Measurements from ENCODE around the gene CFD. TPM values are rescaled to one million over a fixed set of nuclear protein-coding genes. Genes with fewer than 3 reads are reported as not detected.

The CFD gene
- total and polyA plus RNA-seq, 4 donors, result 90.8 to 227 (median 141) TPM

- ATAC-seq (ENCODE audit: insufficient read depth, low FRiP score), result no peak
- no peak overlapping the region for H3K27ac ChIP-seq (ENCODE audit: low read depth in 1 of 2, low read length in 1 of 2)
- DNase-seq, result no peak
These were observed 40.5 kb downstream of the CFD start for GRCh38 chr19:900043-900301.

GRCh38 chr19:900302-901111 lies 41.0 kb downstream of the CFD start:
- Histone ChIP-seq H3K9ac (ENCODE audit: insufficient read depth in 1 of 2, low read length in 2 of 2) (no peak overlapping the region), H3K36me3 (ENCODE audit: control insufficient read depth in 4 of 4, insufficient read depth in 4 of 4, low read length in 4 of 4) (peaks cover 0 to 33% (median 3%) of the 10 kb centered on the region in 4 donors), H3K4me1 (ENCODE audit: control insufficient read depth in 5 of 5, insufficient read depth in 5 of 5, low read length in 5 of 5) (peaks cover 0 to 5% (median 0%) of the 10 kb centered on the region in 5 donors), H3K27me3 (ENCODE audit: control insufficient read depth in 3 of 3, insufficient read depth in 3 of 3, low read length in 2 of 3) (no peaks in the 10 kb centered on the region), H3K27ac (ENCODE audit: low read depth in 1 of 2, low read length in 1 of 2) (no peak overlapping the region), H3K4me3 (no peak overlapping the region), H3K9me3 (ENCODE audit: control insufficient read depth in 4 of 4, insufficient read depth in 3 of 4, low read length in 3 of 4) (no peaks in the 10 kb centered on the region)
- ATAC-seq (ENCODE audit: insufficient read depth, low FRiP score), result no peak
- WGBS, 2 donors, result 84 to 87% methylated on average over 30 of the region's 30 CpGs
- no peak for TF ChIP-seq CTCF (IDR thresholded peaks at IDR 0.05; ENCODE audit: control extremely low read depth, extremely low read depth)
- no peak for DNase-seq

More at GRCh38 chr19:900043-900301, 40.5 kb downstream of the CFD start:
- peaks cover 0 to 33% (median 3%) of the 10 kb centered on the region in 4 donors for H3K36me3 ChIP-seq (ENCODE audit: control insufficient read depth in 4 of 4, insufficient read depth in 4 of 4, low read length in 4 of 4)
- H3K4me3 ChIP-seq, result no peak overlapping the region
- TF ChIP-seq CTCF (IDR thresholded peaks at IDR 0.05; ENCODE audit: control extremely low read depth, extremely low read depth), result no peak
- H3K27me3 ChIP-seq (ENCODE audit: control insufficient read depth in 3 of 3, insufficient read depth in 3 of 3, low read length in 2 of 3), result no peaks in the 10 kb centered on the region
- no peaks in the 10 kb centered on the region for H3K9me3 ChIP-seq (ENCODE audit: control insufficient read depth in 4 of 4, insufficient read depth in 3 of 4, low read length in 3 of 4)
- H3K4me1 ChIP-seq (ENCODE audit: control insufficient read depth in 5 of 5, insufficient read depth in 5 of 5, low read length in 5 of 5), result peaks cover 0 to 5% (median 0%) of the 10 kb centered on the region in 5 donors
- no peak overlapping the region for H3K9ac ChIP-seq (ENCODE audit: insufficient read depth in 1 of 2, low read length in 2 of 2)
- WGBS, 2 donors, result 92 to 96% methylated on average over 13 to 15 of the region's 15 CpGs

- ATAC-seq (ENCODE audit: insufficient read depth, low FRiP score) (no peak), DNase-seq (no peak)
- Histone ChIP-seq H3K27ac (ENCODE audit: low read depth in 1 of 2, low read length in 1 of 2) (no peak overlapping the region), H3K36me3 (ENCODE audit: control insufficient read depth in 4 of 4, insufficient read depth in 4 of 4, low read length in 4 of 4) (peaks cover 0 to 33% (median 3%) of the 10 kb centered on the region in 4 donors), H3K4me1 (ENCODE audit: control insufficient read depth in 5 of 5, insufficient read depth in 5 of 5, low read length in 5 of 5) (peaks cover 0 to 5% (median 0%) of the 10 kb centered on the region in 5 donors), H3K4me3 (no peak overlapping the region), H3K27me3 (ENCODE audit: control insufficient read depth in 3 of 3, insufficient read depth in 3 of 3, low read length in 2 of 3) (no peaks in the 10 kb centered on the region), H3K9me3 (ENCODE audit: control insufficient read depth in 4 of 4, insufficient read depth in 3 of 4, low read length in 3 of 4) (no peaks in the 10 kb centered on the region), H3K9ac (ENCODE audit: insufficient read depth in 1 of 2, low read length in 2 of 2) (no peak overlapping the region)
- 94 to 95% methylated on average over 27 of the region's 27 CpGs for WGBS, 2 donors
- no peak for TF ChIP-seq CTCF (IDR thresholded peaks at IDR 0.05; ENCODE audit: control extremely low read depth, extremely low read depth)
These were observed 42.0 kb downstream of the CFD start for GRCh38 chr19:901216-902092.
